NCI-H1694 treated with DMSO at 0.1 percent for 48 hours (cell line): ENCODE data around the gene MTREX.

Experiments
- DNase-seq: peaks from one replicate; lab custom pipeline; 2025; lab: John Stamatoyannopoulos, UW

MTREX gene

DNA sequence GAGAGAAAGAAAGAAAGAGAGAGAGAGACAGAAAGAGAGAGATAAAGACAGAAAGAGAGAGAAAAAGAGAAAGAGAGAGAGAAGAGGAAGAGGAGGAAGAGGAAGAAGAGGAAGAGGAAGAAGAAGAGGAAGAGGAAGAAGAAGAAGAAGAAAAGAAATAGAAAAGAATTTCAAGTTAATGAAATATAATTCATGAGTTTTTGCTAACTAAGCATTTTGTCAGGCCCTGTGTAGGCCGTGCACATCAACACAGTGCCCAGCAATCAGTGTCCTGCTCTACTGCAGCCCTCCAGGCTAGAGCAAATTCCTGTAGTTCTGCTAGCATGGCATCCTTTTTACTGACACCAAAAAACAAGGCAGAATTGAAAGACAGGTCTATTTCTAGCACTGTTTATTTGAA is 164.9 kb downstream of the MTREX start:
- no peak for DNase-seq
